Measurements from ENCODE around the gene MRTFB. TPM values are rescaled to one million over a fixed set of nuclear protein-coding genes. Genes with fewer than 3 reads are reported as not detected.

MRTFB gene
- polyA plus RNA-seq, 1 donor from 2014 or later: 6.6 TPM

GRCh38 chr16:14307059-14307526 lies 236.0 kb downstream of the MRTFB start:
- H3K4me3 Mint-ChIP-seq: peak overlapping the region in 1 of 4 donors; percentile 68
- no peaks in the 10 kb centered on the region for H3K36me3 Mint-ChIP-seq
- peaks cover 20 to 28% (median 24%) of the 10 kb centered on the region in 3 donors for H3K4me1 Mint-ChIP-seq
- no peaks in the 10 kb centered on the region for H3K9me3 Mint-ChIP-seq
- no peak overlapping the region for H3K27ac Mint-ChIP-seq
- no peaks in the 10 kb centered on the region for H3K27me3 Mint-ChIP-seq

- Mint-ChIP-seq H3K9me3 (no peaks in the 10 kb centered on the region), H3K36me3 (no peaks in the 10 kb centered on the region), H3K27me3 (no peaks in the 10 kb centered on the region), H3K4me3 (peak overlapping the region in 2 of 4 donors; percentile 22 to 45), H3K4me1 (peaks cover 20 to 28% (median 24%) of the 10 kb centered on the region in 3 donors), H3K27ac (peak overlapping the region in 1 of 3 donors; percentile 63)
Observed at GRCh38 chr16:14307527-14308367, 236.6 kb downstream of the MRTFB start.

GRCh38 chr16:14308368-14308723 lies 237.2 kb downstream of the MRTFB start:
- H3K9me3 Mint-ChIP-seq: no peaks in the 10 kb centered on the region
- peaks cover 21 to 28% (median 22%) of the 10 kb centered on the region in 3 donors for H3K4me1 Mint-ChIP-seq
- peak overlapping the region in 2 of 4 donors; percentile 74 to 91 for H3K4me3 Mint-ChIP-seq
- H3K27me3 Mint-ChIP-seq: no peaks in the 10 kb centered on the region
- H3K27ac Mint-ChIP-seq: peak overlapping the region in 1 of 3 donors; percentile 63
- no peaks in the 10 kb centered on the region for H3K36me3 Mint-ChIP-seq

GRCh38 chr16:14309001-14309886 lies 238.1 kb downstream of the MRTFB start:
- peak overlapping the region; percentile 52 to 91 (median 74) for H3K4me3 Mint-ChIP-seq
- H3K9me3 Mint-ChIP-seq: no peaks in the 10 kb centered on the region
- no peaks in the 10 kb centered on the region for H3K36me3 Mint-ChIP-seq
- peak overlapping the region in 2 of 3 donors; percentile 20 to 49 for H3K27ac Mint-ChIP-seq
- H3K4me1 Mint-ChIP-seq: peaks cover 20 to 28% (median 20%) of the 10 kb centered on the region in 3 donors
- H3K27me3 Mint-ChIP-seq: no peaks in the 10 kb centered on the region

- H3K36me3 Mint-ChIP-seq: no peaks in the 10 kb centered on the region
- peak overlapping the region in 2 of 3 donors; percentile 20 to 29 for H3K27ac Mint-ChIP-seq
- H3K4me1 Mint-ChIP-seq: peaks cover 20 to 28% (median 20%) of the 10 kb centered on the region in 3 donors
- H3K27me3 Mint-ChIP-seq: no peaks in the 10 kb centered on the region
- peak overlapping the region in 2 of 4 donors; percentile 52 to 91 for H3K4me3 Mint-ChIP-seq
- H3K9me3 Mint-ChIP-seq: no peaks in the 10 kb centered on the region
Observed at GRCh38 chr16:14309906-14310305, 238.8 kb downstream of the MRTFB start.

GRCh38 chr16:14310519-14310991 lies 239.4 kb downstream of the MRTFB start:
- peak overlapping the region in 2 of 3 donors; percentile 29 to 39 for H3K27ac Mint-ChIP-seq
- no peaks in the 10 kb centered on the region for H3K27me3 Mint-ChIP-seq
- peaks cover 20 to 28% (median 21%) of the 10 kb centered on the region in 3 donors for H3K4me1 Mint-ChIP-seq
- peak overlapping the region in 1 of 4 donors; percentile 76 for H3K4me3 Mint-ChIP-seq
- no peaks in the 10 kb centered on the region for H3K36me3 Mint-ChIP-seq
- no peaks in the 10 kb centered on the region for H3K9me3 Mint-ChIP-seq

GRCh38 chr16:14314116-14314515 lies 243.0 kb downstream of the MRTFB start:
- H3K36me3 Mint-ChIP-seq: no peaks in the 10 kb centered on the region
- no peaks in the 10 kb centered on the region for H3K27me3 Mint-ChIP-seq
- H3K4me1 Mint-ChIP-seq: peaks cover 15 to 17% (median 16%) of the 10 kb centered on the region in 3 donors
- H3K9me3 Mint-ChIP-seq: no peaks in the 10 kb centered on the region
- no peak overlapping the region for H3K27ac Mint-ChIP-seq
- H3K4me3 Mint-ChIP-seq: no peak overlapping the region

- Mint-ChIP-seq H3K4me1 (peaks cover 2 to 4% (median 3%) of the 10 kb centered on the region in 3 donors), H3K4me3 (no peak overlapping the region), H3K9me3 (no peaks in the 10 kb centered on the region), H3K36me3 (no peaks in the 10 kb centered on the region), H3K27ac (no peak overlapping the region), H3K27me3 (no peaks in the 10 kb centered on the region)
Observed at GRCh38 chr16:14315683-14316320, 244.7 kb downstream of the MRTFB start.

Other genes with a start within 250 kb of the MRTFB start
- gene ERCC4, start 151.2 kb upstream of the MRTFB start, polyA plus RNA-seq: 15.9 TPM

Measured in IgD-negative memory B cell (primary cell).